ENCODE measurements around the gene PDCL3.

The PDCL3 gene

GRCh38 chr2:100541404-100541803 is 21.4 kb upstream of the PDCL3 start:
- no peak for TF ChIP-seq CTCF (conservative IDR thresholded peaks at IDR 0.05; ENCODE audit: low read depth, low read length)
- no peak overlapping the region for H3K4me3 ChIP-seq (ENCODE audit: low read depth, low read length)
- no peak for DNase-seq (ENCODE audit: low read depth)

- no peak overlapping the region for H3K4me3 ChIP-seq (ENCODE audit: low read depth, low read length)
- DNase-seq (ENCODE audit: low read depth) = no peak
- TF ChIP-seq CTCF (conservative IDR thresholded peaks at IDR 0.05; ENCODE audit: low read depth, low read length) = no peak
Measured at GRCh38 chr2:100542418-100542817, 20.4 kb upstream of the PDCL3 start.

GRCh38 chr2:100544911-100545596 is 17.7 kb upstream of the PDCL3 start:
- H3K4me3 ChIP-seq (ENCODE audit: low read depth, low read length) = no peak overlapping the region
- no peak for TF ChIP-seq CTCF (conservative IDR thresholded peaks at IDR 0.05; ENCODE audit: low read depth, low read length)
- DNase-seq (ENCODE audit: low read depth) = no peak

GRCh38 chr2:100546469-100546868 is 16.3 kb upstream of the PDCL3 start:
- no peak for TF ChIP-seq CTCF (conservative IDR thresholded peaks at IDR 0.05; ENCODE audit: low read depth, low read length)
- no peak overlapping the region for H3K4me3 ChIP-seq (ENCODE audit: low read depth, low read length)
- no peak for DNase-seq (ENCODE audit: low read depth)

GRCh38 chr2:100548771-100549170 is 14.0 kb upstream of the PDCL3 start:
- DNase-seq (ENCODE audit: low read depth) = no peak
- H3K4me3 ChIP-seq (ENCODE audit: low read depth, low read length) = no peak overlapping the region
- no peak for TF ChIP-seq CTCF (conservative IDR thresholded peaks at IDR 0.05; ENCODE audit: low read depth, low read length)

- H3K4me3 ChIP-seq (ENCODE audit: low read depth, low read length) = no peak overlapping the region
- TF ChIP-seq CTCF (conservative IDR thresholded peaks at IDR 0.05; ENCODE audit: low read depth, low read length) = no peak
- DNase-seq (ENCODE audit: low read depth) = no peak
Measured at GRCh38 chr2:100551303-100551702, 11.5 kb upstream of the PDCL3 start.

- H3K4me3 ChIP-seq (ENCODE audit: low read depth, low read length) = no peak overlapping the region
- no peak for DNase-seq (ENCODE audit: low read depth)
- TF ChIP-seq CTCF (conservative IDR thresholded peaks at IDR 0.05; ENCODE audit: low read depth, low read length) = no peak
Measured at GRCh38 chr2:100554798-100555407, 7.9 kb upstream of the PDCL3 start.

All from choroid plexus epithelial cell (primary cell).